HG02763 (cell line): Measurements from ENCODE around the gene SYCP2.

Experiments
- ATAC-seq: cut with Tn5 transposase; IDR thresholded peaks from one replicate; pipeline ENCODE4 v1.9.1; 2021; ENCODE audit warnings: mild to moderate bottlenecking, moderate library complexity; ENCODE audit not compliant: unreplicated experiment

Gene SYCP2

DNA sequence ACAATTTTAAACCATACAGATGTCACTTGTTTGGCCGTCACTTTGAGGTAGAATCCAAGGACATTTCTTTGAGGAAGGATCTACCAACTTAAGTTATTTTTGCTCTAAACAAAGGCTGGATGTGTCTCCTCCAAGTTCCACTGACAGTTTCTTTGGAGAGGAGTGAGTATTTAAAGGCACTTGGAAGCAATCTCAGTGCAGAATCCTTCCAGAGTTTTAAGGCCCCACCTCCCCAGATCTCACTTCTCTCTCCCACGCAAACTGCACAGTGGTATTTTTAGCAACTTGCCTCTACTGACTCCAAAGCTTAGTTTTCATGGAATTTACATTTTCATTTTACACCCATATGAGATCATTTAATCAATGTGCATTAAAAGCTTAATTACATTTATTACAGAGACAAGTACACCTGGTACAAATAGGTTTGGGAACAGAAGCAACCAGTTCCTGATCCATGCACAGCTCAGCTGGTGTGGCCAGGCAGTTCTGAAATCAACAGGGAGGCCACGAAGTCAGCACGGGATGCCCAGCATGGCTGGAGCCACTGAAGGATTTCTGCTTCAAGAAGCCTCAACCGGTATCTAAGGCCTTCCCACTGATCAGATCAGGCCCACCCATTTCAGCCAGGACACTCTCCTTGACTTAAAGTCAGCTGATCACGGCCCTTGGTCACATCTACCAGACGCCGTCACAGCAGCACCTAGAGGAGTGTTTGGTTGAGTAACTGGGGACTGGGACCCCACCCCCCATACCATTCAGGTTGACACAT, 109.8 kb downstream of the SYCP2 start:
- ATAC-seq: no peak

DNA sequence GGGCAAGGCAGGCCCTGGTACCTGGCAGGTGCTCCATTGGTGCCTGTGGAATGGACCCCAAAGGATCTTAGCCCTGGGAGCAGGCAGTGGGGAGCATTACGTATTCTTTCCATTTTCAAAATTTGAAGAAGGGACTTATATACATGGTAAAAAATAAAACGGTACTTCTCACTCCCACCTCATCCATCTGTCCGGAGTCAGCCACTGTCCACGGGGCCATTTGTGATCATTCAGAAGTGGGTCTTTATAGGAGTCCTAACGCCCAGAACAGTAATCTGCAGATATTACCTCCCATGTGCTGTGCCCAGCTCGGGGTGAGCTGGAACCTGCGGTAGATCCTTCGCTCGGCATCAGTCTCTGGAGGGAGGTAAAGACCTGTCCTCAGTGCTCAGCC, 110.4 kb downstream of the SYCP2 start:
- ATAC-seq: no peak

DNA sequence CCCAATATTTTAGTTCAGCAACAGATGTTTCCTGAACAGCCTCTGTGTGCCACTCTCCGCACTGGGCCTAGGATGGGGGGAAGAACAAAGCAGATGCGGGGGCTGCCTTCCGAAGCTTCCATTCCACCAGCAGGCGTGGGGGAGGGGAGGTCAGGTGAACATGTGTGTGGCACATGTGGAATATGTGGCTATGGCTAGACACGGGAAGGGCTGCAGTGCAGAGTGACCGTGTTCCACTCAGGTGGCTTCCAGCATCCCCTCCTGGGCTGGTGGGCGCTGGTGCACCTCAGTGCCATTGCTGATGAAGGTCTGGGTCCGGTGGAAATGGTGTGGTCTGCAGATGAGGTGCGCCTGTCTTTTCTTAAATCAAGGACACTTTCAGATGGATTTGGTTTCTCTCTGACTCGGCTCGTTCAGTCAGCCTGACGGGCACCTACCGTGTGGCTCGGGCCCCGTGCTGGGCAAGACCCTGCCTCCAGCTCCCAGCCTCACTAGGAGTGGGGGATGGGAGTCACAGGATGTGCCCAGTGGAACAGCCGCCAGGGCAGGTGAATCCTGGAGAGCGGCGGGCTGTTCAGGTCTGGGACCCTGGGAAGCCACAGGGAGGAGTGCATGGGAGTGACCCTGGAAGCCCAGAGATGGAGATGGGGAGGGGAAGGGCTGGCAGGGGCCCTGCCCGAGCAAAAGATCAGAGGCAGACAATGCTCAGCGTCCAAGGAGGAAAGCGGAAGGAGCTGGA, 111.0 kb downstream of the SYCP2 start:
- no peak for ATAC-seq

DNA sequence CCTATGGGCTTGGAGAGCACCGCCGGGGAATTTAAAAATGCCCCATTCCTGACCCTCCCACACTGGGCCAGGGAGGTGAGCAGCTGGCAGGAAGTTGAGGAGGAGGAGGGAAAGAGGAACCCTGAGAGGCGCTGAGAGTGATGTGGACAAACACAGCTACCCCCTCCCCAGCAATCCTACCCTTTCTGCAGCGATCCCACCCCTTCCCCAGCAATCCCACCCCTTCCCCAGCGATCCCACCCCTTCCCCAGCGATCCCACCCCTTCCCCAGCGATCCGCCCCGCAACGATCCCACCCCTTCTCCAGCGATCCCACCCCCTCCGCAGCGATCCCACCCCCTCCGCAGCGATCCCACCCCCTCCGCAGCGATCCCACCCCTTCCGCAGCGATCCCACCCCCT, 111.6 kb downstream of the SYCP2 start:
- ATAC-seq: no peak

DNA sequence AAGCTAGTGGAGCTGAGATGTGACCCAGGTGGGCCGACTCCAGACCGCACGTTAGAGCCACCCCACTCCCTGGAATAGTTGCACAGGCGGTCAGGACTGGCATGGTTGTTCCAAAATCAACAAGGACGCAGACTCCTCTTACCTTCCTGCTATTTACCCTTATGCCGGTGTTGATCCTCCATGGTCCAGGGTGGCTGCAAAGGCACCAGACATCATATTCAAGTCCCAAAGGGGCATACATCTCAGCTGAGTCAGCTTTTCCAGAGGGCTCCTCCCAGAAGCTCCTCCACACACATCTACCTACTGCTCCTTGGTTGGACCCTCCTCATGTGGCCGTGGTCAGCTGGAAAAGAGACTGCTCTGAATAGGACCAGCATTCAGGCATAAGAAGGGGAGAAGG, 112.2 kb downstream of the SYCP2 start:
- ATAC-seq: no peak

DNA sequence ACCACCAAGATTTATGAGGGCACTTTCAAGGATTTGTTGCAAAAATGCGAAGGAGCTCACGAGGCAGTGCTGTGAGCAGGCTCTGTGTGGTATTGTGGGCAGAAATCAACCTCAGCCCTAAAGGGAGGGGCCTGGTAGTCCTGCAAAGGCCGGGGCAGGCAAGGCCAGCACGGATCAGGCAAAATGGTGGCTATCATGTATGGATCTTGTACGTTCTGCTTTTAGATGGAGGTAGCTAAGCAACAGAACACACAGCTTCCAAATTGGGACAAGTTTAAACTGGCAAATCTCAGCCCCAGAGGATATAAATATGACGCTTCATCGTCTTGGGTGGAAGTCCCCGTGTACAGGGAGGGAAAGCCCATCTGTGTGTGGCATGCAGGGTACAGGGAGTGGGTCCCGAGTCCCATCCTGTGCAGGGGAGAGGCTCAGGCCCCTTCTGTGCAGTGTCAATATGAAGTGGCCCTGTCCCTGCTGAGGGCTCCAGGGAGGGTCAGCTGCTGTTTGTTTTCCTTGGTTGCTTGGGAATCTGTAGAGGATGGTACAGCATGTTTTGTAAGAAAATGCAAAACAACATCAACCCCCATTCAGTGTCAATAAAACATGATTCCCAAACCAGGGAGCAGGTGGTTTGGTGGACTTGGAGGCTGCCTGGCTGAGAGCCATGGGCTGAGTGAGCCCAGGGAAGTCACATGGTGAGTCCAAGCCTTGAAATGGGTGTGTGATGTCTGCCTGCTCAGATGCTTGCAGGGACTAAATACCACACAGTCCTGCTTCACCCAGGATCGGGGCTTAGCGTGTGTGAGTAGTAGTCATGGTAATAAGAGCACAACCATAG, 113.0 kb downstream of the SYCP2 start:
- no peak for ATAC-seq

DNA sequence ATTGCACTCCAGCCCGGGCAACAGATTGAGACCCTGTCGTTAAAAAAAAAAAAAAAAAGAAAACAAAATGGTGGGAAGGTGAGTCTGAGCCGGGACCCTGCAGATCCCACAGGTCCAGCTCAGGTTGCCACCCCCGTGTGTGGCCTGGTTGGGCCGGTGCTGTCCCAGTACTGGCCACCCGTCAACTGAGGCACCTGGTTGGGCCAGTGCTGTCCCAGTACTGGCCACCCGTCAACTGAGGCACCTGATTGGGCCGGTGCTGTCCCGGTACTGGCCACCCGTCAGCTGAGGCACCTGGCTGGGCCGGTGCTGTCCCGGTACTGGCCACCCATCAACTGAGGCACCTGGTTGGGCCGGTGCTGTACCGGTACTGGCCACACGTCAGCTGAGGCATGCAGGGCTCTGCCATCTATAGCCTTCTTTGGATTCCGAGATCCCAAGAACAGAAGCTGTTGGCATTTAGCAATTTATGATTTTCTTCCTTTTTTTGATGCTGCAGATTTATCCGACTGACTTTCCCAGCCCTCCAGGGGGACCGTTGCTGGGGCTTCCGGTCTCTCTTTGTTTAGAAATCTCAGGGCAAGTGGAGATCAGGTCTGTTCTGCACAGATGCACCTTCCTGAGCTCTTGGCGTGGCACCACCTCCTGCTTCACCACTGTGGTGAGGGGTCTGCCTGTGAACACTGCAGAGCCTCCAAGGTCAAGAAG, 113.8 kb downstream of the SYCP2 start:
- no peak for ATAC-seq

DNA sequence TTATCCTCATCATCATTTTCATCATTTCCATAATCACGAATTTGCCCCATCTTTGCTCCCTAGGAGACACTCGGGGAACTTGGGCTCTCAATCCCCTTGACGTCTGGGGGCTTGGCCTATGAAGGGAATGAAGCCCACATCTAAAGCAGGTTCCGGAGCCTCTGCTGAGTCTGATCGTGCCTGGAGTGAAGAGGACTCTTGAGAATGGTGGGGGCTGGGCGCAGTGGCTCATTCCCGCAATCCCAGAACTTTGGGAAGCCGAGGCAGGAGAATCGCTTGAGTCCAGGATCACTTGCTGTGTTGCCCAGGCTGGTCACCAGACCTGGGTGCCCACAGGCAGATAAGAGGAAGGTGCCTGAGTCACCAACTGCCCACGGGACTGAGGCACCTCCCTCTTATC, 114.5 kb downstream of the SYCP2 start:
- no peak for ATAC-seq

DNA sequence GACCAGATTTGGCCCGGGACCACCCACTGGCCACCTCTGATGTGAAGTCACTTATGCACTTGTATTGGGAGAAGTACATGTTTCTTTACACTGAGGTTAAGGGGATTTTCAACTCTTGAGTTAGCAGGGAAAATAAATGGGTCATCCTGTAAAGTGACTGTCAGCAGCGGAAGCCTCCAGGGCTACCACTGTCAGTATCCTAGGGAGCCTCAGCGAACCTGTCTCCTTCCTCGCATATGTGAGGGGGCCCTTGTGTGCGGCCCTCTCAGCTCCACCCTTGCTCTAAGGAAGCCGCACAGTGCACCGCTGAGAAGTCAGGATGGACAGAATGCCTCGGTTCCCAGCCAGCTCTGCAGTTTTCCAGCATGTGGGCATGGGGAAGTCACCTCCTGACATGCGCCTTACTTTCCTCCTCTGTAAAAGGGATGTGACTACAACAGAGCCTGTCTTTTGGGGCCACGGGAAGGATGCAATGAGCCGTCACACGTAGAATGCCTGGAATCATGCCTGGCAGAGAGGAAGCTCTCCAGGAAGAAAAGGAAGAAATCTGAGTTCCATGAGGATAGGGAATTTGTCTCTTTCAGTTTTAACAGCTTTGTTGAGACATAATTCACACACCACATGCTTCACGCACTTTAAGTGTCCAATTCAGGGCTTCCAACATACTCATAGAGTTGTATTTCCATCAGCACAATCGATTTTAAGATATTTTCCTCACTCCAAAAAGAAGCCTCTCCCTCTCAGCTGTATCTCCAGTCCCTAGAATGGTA, 115.4 kb downstream of the SYCP2 start:
- no peak for ATAC-seq

DNA sequence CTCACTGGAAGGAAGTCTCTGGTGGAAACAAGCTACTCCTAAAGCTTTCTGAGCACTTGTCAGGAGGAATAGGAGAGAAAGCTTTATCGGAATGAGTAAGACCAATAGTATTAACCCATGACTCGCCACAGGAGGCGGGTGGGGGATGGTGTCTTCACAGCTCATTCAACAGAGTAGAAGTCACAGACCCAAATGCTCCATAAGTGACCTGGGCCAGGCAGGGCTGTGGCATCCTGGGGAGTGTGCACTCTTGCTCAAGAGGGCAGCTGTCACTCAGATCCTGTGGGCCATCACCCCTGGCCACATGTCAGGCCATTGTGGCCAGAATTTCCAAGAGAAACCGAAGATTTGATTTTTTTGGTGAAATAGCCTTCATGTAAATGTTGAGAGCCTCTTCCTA, 116.0 kb downstream of the SYCP2 start:
- ATAC-seq: no peak

DNA sequence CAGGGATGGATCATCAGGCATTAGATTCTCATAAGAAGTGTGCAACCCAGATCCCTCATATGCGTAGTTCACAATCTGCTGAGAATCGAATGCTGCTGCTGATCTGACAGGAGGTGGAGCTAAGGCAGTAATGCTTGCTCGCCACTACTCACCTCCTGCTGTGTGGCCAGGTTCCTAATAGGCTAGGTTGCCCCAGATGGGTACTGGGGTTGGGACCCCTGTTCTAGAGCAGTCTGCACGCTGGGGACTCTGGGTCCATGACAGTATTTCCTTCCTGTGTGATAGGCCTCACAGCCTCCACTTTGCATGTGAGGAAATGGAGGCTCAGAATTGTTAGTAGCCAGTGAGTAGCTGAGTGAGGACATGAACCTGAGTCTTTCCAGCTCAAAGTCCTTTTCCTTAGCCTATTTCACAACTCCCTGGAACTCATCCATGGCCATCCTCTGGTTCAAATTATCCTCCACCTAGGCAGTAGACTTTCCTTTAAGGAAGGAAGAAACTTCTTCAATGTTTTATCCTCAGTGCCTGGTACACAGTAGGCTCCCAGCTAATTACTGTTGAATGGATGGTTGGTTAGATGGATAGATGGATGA, 117.2 kb downstream of the SYCP2 start:
- ATAC-seq: no peak

DNA sequence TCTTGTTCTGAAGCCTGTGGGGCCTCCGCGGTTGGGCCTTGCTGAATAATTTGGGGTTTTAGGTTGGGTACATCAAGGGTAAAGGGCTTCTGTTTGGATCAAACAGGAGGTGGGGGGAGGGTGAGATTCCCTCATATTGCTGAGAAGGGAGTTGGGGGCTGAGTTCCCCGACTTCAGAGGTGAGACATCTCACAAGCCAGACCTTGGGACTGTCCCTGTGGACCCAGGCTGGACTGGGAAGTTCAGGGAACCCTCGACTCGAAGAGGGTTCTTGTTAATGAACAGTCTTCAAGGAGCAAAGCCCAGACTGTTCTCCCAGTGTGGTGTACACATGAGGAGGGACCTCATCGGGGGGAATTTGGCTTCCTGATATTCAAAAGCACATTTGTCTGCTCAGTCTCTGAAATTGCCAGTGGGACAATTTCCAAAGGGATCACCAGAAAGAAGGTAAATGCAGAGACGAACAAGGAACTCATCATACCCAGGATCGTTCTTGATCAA, 118.5 kb downstream of the SYCP2 start:
- ATAC-seq: no peak

DNA sequence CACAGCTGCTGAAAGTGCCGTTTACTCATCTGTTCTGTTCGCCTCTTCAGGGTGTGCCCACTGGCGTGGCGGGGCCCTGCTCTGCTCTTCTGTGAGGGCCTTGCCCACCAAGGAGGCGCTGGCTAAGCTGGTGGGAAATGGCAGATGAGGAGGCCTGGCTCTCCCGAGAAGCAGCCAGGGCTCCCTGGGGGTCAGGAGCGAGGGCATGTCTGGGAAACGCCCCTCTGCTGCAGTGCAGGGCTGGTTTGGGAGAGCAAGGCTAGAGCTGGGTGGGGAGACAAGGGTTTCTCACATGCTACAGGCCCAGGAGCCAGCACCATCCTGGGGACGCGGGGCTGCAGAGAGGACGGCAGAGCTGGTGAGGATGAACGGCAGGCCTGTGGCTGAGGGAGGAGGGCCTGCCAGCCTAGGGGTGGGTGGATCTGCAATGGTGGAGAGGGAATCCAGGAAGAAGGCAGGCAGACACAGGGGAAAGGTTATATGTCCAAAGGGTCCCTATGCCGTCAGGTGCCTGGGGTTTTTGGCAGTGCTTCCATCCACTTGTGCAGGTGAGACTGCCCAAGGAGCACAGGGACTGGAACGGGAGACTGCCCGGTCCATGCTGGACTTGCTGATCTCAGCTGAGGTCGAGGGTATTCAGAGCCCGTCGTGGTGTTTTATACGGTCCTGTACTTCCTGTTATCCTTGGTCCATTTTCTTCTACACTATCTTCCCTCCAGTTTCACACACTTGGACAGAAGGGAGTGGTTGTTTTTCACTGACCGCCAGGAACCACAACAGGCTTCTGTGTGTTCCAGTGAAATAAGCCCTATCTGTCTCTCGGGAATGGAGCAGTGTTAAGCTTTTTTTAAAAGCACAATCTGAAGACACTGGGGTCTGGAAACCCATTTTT, 119.2 kb downstream of the SYCP2 start:
- ATAC-seq: no peak
